GM18907 (cell line): ENCODE measurements around the gene CAMSAP1.
A peak's percentile ranks its signal among the peaks of the same experiment; 100 is the strongest.
"Not testable (repeated sequence)": the region's sequence is repeated elsewhere in the genome, so short reads cannot be mapped to it uniquely, and the experiment has no call there.

Source experiments
- ATAC-seq: cut with Tn5 transposase; IDR thresholded peaks from one replicate; pipeline ENCODE4 v1.9.1; 2021; ENCODE audit warnings: mild to moderate bottlenecking, moderate library complexity; ENCODE audit not compliant: unreplicated experiment

CAMSAP1 gene

GRCh38 chr9:135920973-135921585, 13.7 kb upstream of the CAMSAP1 start:
- no peak for ATAC-seq

- no peak for ATAC-seq
Measured at GRCh38 chr9:135920256-135920930, 13.0 kb upstream of the CAMSAP1 start.

DNA sequence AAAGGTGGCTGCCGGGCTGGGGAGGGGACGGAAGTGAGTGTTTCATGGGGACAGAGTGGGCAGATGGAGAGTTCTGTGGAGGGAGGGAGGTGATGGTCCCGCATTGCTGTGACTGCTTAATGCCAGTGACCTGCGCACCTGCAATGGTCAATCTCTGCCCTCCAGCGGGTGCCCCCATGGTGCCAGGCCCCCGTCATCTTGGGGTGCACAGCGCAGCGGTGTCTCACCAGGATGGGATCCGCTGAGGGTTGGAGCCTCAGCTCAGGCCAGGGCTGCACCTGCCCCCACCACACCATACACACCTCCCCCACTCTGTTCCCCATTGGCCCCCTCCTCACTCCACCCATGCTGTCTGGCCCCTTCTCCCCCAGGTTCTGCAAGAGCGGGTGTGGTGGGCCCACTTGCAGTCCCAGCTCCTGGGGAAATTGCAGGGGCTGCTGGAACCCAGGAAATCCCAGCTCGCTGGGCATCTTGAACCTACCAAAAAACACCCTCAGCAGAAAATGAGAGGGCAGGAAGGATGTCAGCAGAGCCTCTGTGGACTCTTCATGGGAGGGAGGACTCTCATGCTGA, 12.1 kb upstream of the CAMSAP1 start:
- ATAC-seq = no peak

- ATAC-seq = not testable (repeated sequence)
Measured at GRCh38 chr9:135916227-135916626, 8.9 kb upstream of the CAMSAP1 start.

DNA sequence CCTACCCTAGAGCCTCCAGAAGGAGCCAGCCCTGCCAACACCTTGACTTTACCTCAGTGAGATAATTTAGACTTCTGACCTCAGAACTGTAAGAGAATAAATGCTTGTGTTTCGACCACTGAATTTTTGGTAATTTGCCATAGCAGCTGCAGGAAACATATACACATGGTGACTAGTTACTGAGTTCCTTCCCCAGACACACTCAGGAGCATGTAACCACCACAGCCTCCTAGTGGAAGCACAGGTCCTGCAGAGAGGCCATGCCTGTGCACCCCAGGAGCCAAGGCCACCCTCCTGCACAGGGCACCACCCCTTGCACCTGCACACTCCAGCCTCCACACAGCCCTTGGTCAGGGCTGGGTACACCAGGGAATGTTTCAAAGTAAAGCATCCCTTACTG, 7.6 kb upstream of the CAMSAP1 start:
- no peak for ATAC-seq

GRCh38 chr9:135911233-135911632, 3.9 kb upstream of the CAMSAP1 start:
- not testable (repeated sequence) for ATAC-seq

DNA sequence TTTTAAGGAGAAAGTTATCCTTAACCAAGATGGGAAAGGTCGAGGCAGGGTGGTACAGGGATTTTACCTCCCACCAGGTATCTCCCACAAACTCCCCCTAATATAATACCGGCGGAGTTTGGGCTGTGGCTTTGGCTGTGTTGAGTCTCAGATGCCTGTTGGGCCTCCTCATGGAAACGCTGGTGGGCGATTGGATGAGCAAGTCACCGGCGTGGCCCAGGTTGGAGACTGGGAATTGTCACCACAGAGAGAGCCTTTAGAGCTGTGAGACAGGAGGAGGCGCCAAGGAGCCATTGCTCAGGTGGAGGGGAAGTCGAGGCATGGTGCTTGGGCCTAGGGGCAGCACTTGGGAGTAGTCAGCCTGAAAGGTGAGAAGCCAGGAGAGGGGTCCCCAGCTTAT, 3.4 kb upstream of the CAMSAP1 start:
- no peak for ATAC-seq

DNA sequence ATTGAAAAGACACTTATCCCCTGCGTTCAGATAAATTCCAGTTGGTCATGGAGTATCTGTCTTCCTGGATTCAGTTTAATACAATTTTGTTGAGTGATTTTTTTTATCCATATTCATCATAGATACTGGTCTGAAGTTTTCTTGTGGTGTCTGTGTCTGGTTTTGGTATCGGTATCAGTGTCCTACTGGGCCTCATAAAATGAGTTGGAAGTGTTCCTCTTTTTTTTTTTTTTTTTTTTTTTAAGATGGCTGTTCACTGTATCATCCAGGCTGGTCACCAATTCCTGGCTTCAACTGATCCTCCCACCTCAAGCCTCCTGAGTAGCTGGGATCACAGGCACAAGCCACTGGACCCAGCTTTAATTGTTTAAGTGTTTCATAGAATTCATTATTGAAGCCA, 2.9 kb upstream of the CAMSAP1 start:
- ATAC-seq = no peak

- no peak for ATAC-seq
Measured at GRCh38 chr9:135909371-135909770, 2.0 kb upstream of the CAMSAP1 start.

- no peak for ATAC-seq
Measured at GRCh38 chr9:135908754-135909204, 1.4 kb upstream of the CAMSAP1 start.

DNA sequence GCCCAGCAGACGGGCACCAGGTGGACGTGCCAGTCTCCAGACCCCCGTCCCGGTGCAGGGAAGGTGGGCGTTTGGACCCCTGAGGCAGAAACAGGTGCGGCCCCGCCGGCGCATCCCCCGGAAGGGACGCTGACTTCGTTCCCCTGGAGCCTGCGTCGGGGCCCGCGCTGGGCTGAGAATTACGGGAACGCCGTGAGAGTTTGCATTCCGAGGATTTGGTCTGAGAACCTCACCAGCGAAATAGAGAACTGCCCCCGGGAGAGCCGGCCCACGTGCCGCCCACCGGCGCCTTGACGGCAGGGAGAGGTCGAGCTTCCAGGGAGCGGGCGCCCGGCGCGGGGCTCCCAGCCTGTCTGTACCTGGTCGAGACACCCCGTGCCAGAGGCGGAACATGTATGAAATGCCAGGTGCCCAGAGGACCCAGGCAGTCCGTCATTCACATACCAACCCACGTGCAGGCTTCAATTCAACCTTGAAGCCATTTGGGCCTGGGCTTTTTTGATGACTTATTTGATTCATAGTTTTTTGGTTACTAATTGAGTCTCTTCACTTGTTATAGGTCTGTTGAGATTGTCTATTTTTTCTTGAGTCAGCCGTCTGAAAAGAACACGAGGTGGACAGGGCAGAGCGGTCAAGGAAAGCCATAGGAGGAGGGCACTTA, 877 bp upstream of the CAMSAP1 start:
- ATAC-seq = peak; percentile 12

DNA sequence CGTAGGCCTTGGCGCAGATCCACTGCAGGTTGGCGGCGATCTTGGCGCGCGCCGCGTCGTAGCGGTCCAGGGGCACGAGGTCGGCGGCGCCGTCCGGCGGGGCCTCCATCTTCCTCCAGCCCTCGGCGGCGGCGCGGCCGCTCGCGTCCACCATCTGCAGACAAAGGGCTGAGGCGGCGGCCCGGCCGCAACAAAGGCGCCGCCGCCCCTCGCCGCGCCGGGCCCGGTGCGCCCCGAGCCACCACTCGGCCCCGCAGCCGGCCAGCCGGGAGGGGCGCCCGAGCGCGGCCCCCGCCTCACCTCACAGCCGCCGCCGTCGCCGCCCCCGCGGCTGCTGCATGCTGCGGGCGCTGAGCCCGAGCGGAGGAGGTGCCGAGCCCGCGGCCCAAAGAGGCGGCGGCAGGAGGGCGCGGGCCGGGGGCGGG, 328 bp downstream of the CAMSAP1 start:
- peak; percentile 40 for ATAC-seq

- peak; percentile 17 for ATAC-seq
Measured at GRCh38 chr9:135906291-135907005, 898 bp downstream of the CAMSAP1 start.

GRCh38 chr9:135905380-135906258, 1.7 kb downstream of the CAMSAP1 start:
- no peak for ATAC-seq

- no peak for ATAC-seq
Measured at GRCh38 chr9:135903786-135904520, 3.4 kb downstream of the CAMSAP1 start.

DNA sequence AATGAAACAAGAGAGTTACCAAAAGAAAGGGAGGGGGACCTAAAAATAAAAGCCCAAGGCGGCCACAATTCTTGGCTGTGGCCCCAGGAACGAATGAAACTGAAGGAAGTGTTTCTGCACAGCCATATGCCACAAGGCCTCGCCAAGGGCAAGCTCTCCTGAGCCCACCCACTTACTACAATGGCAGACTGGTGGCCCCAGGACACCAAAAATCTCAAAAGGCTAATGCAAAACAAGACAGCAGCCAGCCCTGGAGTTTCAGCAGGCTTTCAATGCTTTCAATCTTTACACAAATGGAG, 4.0 kb downstream of the CAMSAP1 start:
- ATAC-seq = no peak

DNA sequence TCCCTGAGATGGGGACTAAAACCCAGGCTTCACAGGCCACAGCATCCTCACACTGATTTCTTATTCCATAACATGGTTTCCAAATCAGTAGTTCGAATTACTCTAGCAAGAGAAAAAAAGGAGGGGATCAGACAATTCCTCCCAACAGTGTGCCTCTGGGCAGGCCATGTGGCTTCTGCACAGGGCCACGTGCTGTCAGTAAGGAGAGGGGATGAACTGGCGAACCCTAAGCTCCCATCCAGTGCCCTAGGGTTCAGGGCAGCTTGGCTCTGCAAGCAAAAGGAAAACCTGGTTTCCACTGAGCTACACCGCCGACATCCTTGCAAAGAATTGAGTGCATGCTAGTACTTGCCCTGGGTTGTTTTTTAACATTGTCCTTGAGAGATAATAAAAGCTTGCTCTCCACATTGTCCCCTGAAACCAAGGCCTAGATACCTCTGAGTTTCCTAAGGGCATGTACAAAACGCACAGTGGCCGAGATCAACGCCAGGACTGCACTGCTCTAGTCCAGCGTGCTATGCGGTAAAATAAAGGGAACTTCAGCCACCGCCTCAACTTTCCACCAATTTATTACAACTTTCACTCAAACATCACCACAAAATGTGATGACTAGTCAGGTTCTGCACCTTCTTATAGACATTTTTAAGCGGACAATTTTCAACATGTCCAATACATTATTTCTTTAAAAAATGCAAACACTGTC, 4.5 kb downstream of the CAMSAP1 start:
- no peak for ATAC-seq

GRCh38 chr9:135901826-135902225, 5.5 kb downstream of the CAMSAP1 start:
- ATAC-seq = no peak
